ENCODE measurements around the gene ATP10D. TPM values are rescaled to one million over a fixed set of nuclear protein-coding genes. Genes with fewer than 3 reads are reported as not detected.

Gene ATP10D
- total and polyA plus RNA-seq, 11 donors, result 2.2 to 22.1 (median 7.8) TPM

- H3K9me3 ChIP-seq, result no peaks in the 10 kb centered on the region
- no peaks in the 10 kb centered on the region for H3K27me3 ChIP-seq
- H3K4me3 ChIP-seq, result no peak overlapping the region
- intact Hi-C loops (cut with DNase I), result no loop called here
- 52 to 53% (median 53%) methylated on average over 3 of the region's 3 CpGs for WGBS, 4 donors
- DNase-seq (no peak), ATAC-seq (no peak)
- H3K4me1 ChIP-seq, result peaks cover 0 to 32% (median 14%) of the 10 kb centered on the region in 12 donors
- H3K27ac ChIP-seq, result no peak overlapping the region
- TF ChIP-seq POLR2A (IDR thresholded peaks at IDR 0.05), result no peak
- H3K36me3 ChIP-seq, result no peaks in the 10 kb centered on the region
Measured at GRCh38 chr4:47500776-47501175, 15.7 kb downstream of the ATP10D start.

- WGBS, 4 donors, result 67 to 99% (median 81%) methylated on average over 3 of the region's 3 CpGs
- intact Hi-C loops (cut with DNase I), result no loop called here
- Histone ChIP-seq H3K27ac (no peak overlapping the region), H3K4me3 (no peak overlapping the region), H3K27me3 (no peaks in the 10 kb centered on the region), H3K9me3 (no peaks in the 10 kb centered on the region), H3K36me3 (no peaks in the 10 kb centered on the region), H3K4me1 (peaks cover 0 to 25% (median 9%) of the 10 kb centered on the region in 12 donors)
- no peak for DNase-seq
- ATAC-seq, result no peak
- TF ChIP-seq, protein P1, sequence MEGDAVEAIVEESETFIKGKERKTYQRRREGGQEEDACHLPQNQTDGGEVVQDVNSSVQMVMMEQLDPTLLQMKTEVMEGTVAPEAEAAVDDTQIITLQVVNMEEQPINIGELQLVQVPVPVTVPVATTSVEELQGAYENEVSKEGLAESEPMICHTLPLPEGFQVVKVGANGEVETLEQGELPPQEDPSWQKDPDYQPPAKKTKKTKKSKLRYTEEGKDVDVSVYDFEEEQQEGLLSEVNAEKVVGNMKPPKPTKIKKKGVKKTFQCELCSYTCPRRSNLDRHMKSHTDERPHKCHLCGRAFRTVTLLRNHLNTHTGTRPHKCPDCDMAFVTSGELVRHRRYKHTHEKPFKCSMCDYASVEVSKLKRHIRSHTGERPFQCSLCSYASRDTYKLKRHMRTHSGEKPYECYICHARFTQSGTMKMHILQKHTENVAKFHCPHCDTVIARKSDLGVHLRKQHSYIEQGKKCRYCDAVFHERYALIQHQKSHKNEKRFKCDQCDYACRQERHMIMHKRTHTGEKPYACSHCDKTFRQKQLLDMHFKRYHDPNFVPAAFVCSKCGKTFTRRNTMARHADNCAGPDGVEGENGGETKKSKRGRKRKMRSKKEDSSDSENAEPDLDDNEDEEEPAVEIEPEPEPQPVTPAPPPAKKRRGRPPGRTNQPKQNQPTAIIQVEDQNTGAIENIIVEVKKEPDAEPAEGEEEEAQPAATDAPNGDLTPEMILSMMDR (IDR thresholded peaks at IDR 0.05), result no peak
- TF ChIP-seq POLR2A (IDR thresholded peaks at IDR 0.05), result no peak
Measured at GRCh38 chr4:47505147-47505546, 20.1 kb downstream of the ATP10D start.

- H3K27ac ChIP-seq, result no peak overlapping the region
- ATAC-seq, result no peak
- no peaks in the 10 kb centered on the region for H3K27me3 ChIP-seq
- TF ChIP-seq, protein P1 (IDR thresholded peaks at IDR 0.05), result no peak
- TF ChIP-seq POLR2A (IDR thresholded peaks at IDR 0.05), result no peak
- H3K36me3 ChIP-seq, result no peaks in the 10 kb centered on the region
- DNase-seq, result peak in 1 of 5 donors; percentile 13
- H3K4me1 ChIP-seq, result peaks cover 0 to 23% (median 9%) of the 10 kb centered on the region in 12 donors
- no peak overlapping the region for H3K4me3 ChIP-seq
- H3K9me3 ChIP-seq, result no peaks in the 10 kb centered on the region
- intact Hi-C loops (cut with DNase I), result no loop called here
- 89 to 97% (median 90%) methylated on average over 3 of the region's 3 CpGs for WGBS, 4 donors
Measured at GRCh38 chr4:47505666-47506065, 20.6 kb downstream of the ATP10D start.

DNA sequence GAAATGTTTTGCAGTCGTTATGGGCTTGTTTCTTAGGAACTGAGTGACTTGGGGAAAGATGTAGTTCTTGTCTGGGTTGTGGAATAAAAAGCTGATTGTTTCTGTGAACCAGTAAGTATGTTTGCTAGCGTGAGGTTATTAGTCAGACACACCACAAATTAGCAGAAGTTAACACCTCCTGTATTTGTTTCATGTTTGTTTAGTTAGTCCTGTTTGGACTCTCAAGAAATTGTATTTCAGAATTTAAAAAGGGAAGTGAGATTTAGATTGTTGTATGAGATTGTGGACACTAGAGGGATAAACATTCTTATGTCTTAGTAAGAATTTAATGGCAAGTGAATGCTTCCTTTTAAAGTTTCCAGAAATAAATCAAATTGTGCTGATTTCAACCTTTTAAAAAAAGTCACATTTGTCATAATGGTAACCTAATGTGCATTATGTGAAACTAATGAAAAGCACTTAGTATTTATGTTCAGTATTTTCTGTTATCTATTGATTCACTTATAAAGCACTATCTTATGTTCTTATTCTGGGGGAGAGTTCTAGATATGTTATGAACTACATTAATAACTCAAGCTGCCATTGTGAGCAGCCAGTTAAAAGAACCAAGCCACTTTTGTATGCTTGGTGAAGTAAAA lies 25.6 kb downstream of the ATP10D start:
- ATAC-seq (peak in 2 of 4 donors; percentile 39 to 44), DNase-seq (no peak)
- no peaks in the 10 kb centered on the region for H3K27me3 ChIP-seq
- H3K4me3 ChIP-seq, result no peak overlapping the region
- intact Hi-C loops (cut with DNase I), result no loop called here
- H3K4me1 ChIP-seq, result peaks cover 0 to 28% (median 21%) of the 10 kb centered on the region in 12 donors
- H3K9me3 ChIP-seq, result no peaks in the 10 kb centered on the region
- no peak for TF ChIP-seq POLR2A (IDR thresholded peaks at IDR 0.05)
- TF ChIP-seq, protein P1 (IDR thresholded peaks at IDR 0.05), result peak in 3 of 12 donors; percentile 12 to 33 (median 29)
- peak overlapping the region in 4 of 12 donors; percentile 3 to 61 (median 37) for H3K27ac ChIP-seq
- 56 to 69% (median 66%) methylated on average over 2 of the region's 2 CpGs for WGBS, 4 donors
- peaks cover 0 to 32% (median 26%) of the 10 kb centered on the region in 9 donors for H3K36me3 ChIP-seq

All from heart left ventricle (tissue), 16 donors.